GM12801 (cell line): ENCODE measurements around the gene USP15.

Source experiments
- CTCF ChIP-seq: IDR thresholded peaks from one replicate; pipeline ENCODE4 v1.5.1; 2011; ENCODE audit warnings: control low read depth; ENCODE audit not compliant: insufficient read length; ENCODE audit errors: extremely low read depth

Gene USP15

GRCh38 chr12:62248873-62249272 is 11.3 kb upstream of the USP15 start:
- TF ChIP-seq CTCF: no peak

DNA sequence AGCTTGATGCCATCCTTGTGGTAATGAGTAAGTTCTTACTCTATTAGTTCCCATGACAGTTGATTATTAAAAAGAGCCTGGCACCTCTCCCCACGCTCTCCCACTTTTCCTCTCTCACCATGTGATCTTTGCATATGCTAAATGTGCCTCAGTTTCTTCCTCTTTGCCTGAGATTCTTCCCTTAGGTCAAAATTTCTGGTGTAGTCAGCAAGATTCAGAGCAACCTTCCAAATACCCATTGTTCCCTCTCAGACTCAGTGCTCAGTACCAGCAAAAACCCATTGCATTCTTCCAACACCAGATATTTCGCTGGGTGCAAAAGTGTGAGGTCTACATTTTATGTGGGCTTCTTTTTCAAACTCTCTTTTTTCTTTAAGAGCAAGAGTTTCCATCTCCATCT is 10.8 kb upstream of the USP15 start:
- TF ChIP-seq CTCF: no peak

DNA sequence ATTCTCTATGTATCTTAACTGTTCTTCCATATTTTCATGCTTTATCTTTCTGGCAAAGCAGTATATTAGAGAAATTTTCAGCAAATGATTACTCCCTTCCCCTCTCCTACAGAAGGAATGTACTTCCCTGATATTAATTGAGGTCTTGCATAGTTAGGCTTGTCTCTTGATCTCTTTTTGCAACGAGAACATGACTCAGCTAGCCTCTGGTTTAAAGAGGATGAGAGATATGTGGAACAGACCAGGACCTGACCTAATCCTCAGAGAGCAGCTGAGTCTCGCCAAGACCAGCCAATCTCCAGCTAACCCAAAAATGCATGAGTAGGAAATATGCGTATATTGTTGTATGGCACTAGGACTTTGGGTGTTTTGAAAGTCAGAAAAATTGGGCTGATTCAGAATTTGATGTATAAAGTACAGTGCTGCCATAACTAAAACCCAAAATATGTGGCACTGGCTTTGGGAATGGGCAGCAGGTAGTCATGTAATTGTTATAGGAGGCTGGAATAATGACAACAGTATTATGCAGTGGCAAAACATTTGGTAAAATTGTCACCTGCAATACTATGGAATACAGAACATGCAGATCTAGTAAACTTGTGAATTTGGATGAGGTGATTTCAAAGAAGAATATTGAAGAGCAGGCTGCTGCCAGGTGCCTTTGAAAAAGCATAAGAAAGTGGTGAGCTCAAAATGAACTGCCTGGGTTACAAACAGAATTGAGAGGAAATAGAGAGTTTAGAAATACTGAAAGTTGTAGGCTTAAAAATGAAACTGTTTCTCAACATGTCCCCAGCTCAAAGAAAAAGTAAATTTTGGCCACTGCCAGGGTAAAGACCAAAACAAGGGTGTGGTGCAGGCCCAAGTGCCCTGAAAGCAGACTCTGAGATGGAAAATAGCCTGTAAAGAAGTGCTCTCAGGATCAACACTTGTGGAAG is 9.3 kb upstream of the USP15 start:
- TF ChIP-seq CTCF: no peak

DNA sequence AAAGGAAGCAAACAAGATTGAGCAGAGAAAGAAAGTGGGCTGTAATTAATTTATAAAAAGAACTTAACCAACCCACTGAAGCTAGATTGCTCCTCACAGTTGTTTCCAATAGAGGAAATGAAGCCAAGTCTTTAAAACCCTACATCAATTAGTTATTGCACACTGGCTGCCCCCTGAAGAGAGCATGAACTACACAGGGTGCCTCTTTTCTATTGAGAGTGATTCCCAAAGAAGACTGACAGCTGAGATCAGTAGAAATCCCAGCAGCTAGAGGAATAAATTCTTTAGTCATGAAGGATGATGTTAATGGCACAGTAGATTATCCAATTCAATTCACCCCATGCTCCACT is 8.6 kb upstream of the USP15 start:
- no peak for TF ChIP-seq CTCF

- TF ChIP-seq CTCF: no peak
Observed at GRCh38 chr12:62252576-62252975, 7.6 kb upstream of the USP15 start.

GRCh38 chr12:62254967-62255366 is 5.2 kb upstream of the USP15 start:
- TF ChIP-seq CTCF: no peak

DNA sequence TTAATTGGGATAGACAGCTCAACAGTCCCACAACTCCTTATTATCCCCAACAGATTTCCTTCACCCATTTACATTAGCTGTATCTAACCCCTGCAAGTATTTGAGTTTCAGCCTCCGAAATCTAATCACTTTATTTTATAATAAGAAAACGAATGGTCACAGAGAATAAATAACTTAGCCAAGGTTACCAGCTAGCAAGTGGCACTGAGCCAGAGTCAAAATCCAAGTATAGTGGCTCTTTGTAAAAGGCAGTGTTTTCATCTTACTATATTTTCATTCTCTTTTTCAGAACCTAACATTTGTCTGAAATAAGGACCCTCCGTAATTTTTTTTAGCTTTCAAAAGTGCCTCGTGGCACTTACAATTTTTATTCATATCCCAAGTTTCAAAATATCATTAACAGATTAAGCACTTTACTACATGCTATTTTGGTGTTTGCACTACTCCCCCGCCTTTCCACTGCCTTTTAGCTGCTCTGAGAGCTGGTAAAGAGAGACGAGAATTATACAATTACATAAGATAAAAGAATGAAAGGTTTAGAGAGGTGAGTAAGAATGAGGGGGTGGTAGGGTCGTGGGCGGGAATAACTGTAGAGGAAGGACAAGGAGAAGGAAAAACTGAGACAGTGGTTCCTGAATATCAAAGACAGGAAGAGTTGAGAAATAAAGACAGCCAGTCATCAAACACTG is 3.7 kb upstream of the USP15 start:
- no peak for TF ChIP-seq CTCF
